SK-N-MC (cell line): ENCODE data around the gene LCN9.

Experiments
- DNase-seq: peaks from one replicate; pipeline ENCODE4 v3.0.0-alpha.2; 2011; ENCODE audit warnings: low read depth, low spot score
- H3K27ac ChIP-seq: fragments of 200-600 bp; sonication (generic); 2 replicates; pipeline ENCODE4 v1.5.1; 2016; ENCODE audit warnings: mixed run types
- H3K36me3 ChIP-seq: fragments of 200-600 bp; sonication (generic); 2 replicates; pipeline ENCODE4 v1.6.1; 2017; ENCODE audit warnings: antibody characterized with exemption, low read length, mixed read lengths; ENCODE audit not compliant: insufficient read depth
- H3K4me3 ChIP-seq: fragments of 200-600 bp; sonication (generic); 2 replicates; pipeline ENCODE4 v1.5.1; 2016
- H3K9ac ChIP-seq: fragments of 200-600 bp; sonication (generic); 2 replicates; pipeline ENCODE4 v1.8.0; 2017; ENCODE audit warnings: mixed run types, mixed read lengths; ENCODE audit not compliant: insufficient read length
- H3K9me3 ChIP-seq: fragments of 200-600 bp; sonication (generic); 2 replicates; pipeline ENCODE4 v1.6.1; 2017; ENCODE audit warnings: low read depth, mild to moderate bottlenecking, antibody characterized with exemption, low read length, moderate library complexity, mixed read lengths
- EZH2 ChIP-seq: fragments of 200-600 bp; sonication (generic); IDR thresholded peaks from one replicate; pipeline ENCODE4 v1.6.1; 2017; ENCODE audit warnings: antibody characterized with exemption
- FOXP2 ChIP-seq: optimal IDR thresholded peaks from 2 replicates; pipeline ENCODE3; 2011; ENCODE audit warnings: mild to moderate bottlenecking, moderate library complexity; ENCODE audit not compliant: insufficient read depth; ENCODE audit errors: extremely low read length, control extremely low read depth
- POLR2AphosphoS5 ChIP-seq: IDR thresholded peaks from 2 replicates; pipeline ENCODE4 v1.6.1; 2012; ENCODE audit warnings: mild to moderate bottlenecking, low read depth, low read length, borderline replicate concordance

LCN9 gene

GRCh38 chr9:135657416-135657815 lies 5.7 kb upstream of the LCN9 start:
- DNase-seq = no peak
- no peaks in the 10 kb centered on the region for H3K36me3 ChIP-seq
- H3K9ac ChIP-seq = no peak overlapping the region
- H3K9me3 ChIP-seq = no peaks in the 10 kb centered on the region
- H3K27ac ChIP-seq = no peak overlapping the region
- H3K4me3 ChIP-seq = no peak overlapping the region
- TF ChIP-seq POLR2AphosphoS5 (no peak), FOXP2 (no peak), EZH2 (no peak)

- TF ChIP-seq POLR2AphosphoS5 = no peak
- no peaks in the 10 kb centered on the region for H3K9me3 ChIP-seq
- H3K4me3 ChIP-seq = no peak overlapping the region
These were observed 3.9 kb upstream of the LCN9 start for GRCh38 chr9:135659252-135659651.

GRCh38 chr9:135660407-135660806 lies 2.7 kb upstream of the LCN9 start:
- no peak for DNase-seq
- H3K9me3 ChIP-seq = no peaks in the 10 kb centered on the region
- no peak overlapping the region for H3K4me3 ChIP-seq
- H3K36me3 ChIP-seq = no peaks in the 10 kb centered on the region
- no peak overlapping the region for H3K9ac ChIP-seq
- H3K27ac ChIP-seq = no peak overlapping the region
- TF ChIP-seq POLR2AphosphoS5 (no peak), EZH2 (no peak), FOXP2 (no peak)

More at GRCh38 chr9:135659252-135659651, 3.9 kb upstream of the LCN9 start:
- Histone ChIP-seq H3K9ac (no peak overlapping the region), H3K36me3 (no peaks in the 10 kb centered on the region), H3K27ac (no peak overlapping the region)
- no peak for DNase-seq

GRCh38 chr9:135661816-135662560 lies 1.1 kb upstream of the LCN9 start:
- no peak overlapping the region for H3K4me3 ChIP-seq
- no peak overlapping the region for H3K9ac ChIP-seq
- H3K27ac ChIP-seq = no peak overlapping the region
- H3K36me3 ChIP-seq = no peaks in the 10 kb centered on the region
- no peak for TF ChIP-seq EZH2
- TF ChIP-seq FOXP2 = no peak
- no peak for TF ChIP-seq POLR2AphosphoS5
- DNase-seq = no peak
- H3K9me3 ChIP-seq = no peaks in the 10 kb centered on the region

- no peak overlapping the region for H3K9ac ChIP-seq
- no peaks in the 10 kb centered on the region for H3K36me3 ChIP-seq
- H3K9me3 ChIP-seq = no peaks in the 10 kb centered on the region
- no peak for TF ChIP-seq FOXP2
- TF ChIP-seq EZH2 = no peak
- TF ChIP-seq POLR2AphosphoS5 = no peak
- DNase-seq = no peak
- no peak overlapping the region for H3K4me3 ChIP-seq
- H3K27ac ChIP-seq = no peak overlapping the region
These were observed 302 bp downstream of the LCN9 start for GRCh38 chr9:135663451-135663770.

GRCh38 chr9:135663857-135664256 lies 748 bp downstream of the LCN9 start:
- H3K4me3 ChIP-seq = no peak overlapping the region
- no peak for TF ChIP-seq POLR2AphosphoS5
- TF ChIP-seq EZH2 = no peak
- no peak for TF ChIP-seq FOXP2
- no peak overlapping the region for H3K9ac ChIP-seq
- H3K27ac ChIP-seq = no peak overlapping the region
- H3K36me3 ChIP-seq = no peaks in the 10 kb centered on the region
- DNase-seq = no peak
- no peaks in the 10 kb centered on the region for H3K9me3 ChIP-seq

GRCh38 chr9:135664266-135664665 lies 1.2 kb downstream of the LCN9 start:
- TF ChIP-seq POLR2AphosphoS5 (no peak), FOXP2 (no peak), EZH2 (no peak)
- H3K27ac ChIP-seq = no peak overlapping the region
- H3K36me3 ChIP-seq = no peaks in the 10 kb centered on the region
- no peak for DNase-seq
- H3K9me3 ChIP-seq = no peaks in the 10 kb centered on the region
- H3K4me3 ChIP-seq = no peak overlapping the region
- H3K9ac ChIP-seq = no peak overlapping the region

- DNase-seq = no peak
- no peak for TF ChIP-seq EZH2
- TF ChIP-seq POLR2AphosphoS5 = no peak
- no peak for TF ChIP-seq FOXP2
- no peak overlapping the region for H3K4me3 ChIP-seq
- no peaks in the 10 kb centered on the region for H3K36me3 ChIP-seq
- H3K27ac ChIP-seq = no peak overlapping the region
- no peaks in the 10 kb centered on the region for H3K9me3 ChIP-seq
- H3K9ac ChIP-seq = no peak overlapping the region
These were observed 2.0 kb downstream of the LCN9 start for GRCh38 chr9:135664801-135665794.
